NCI-H146 (cell line): ENCODE results near the gene C12orf60.
A peak's percentile ranks its signal among the peaks of the same experiment; 100 is the strongest.

Source experiments
- DNase-seq: peaks from one replicate; lab custom pipeline; 2025; lab: John Stamatoyannopoulos, UW

Gene C12orf60

GRCh38 chr12:14836336-14837210, 33.1 kb downstream of the C12orf60 start:
- no peak for DNase-seq

GRCh38 chr12:14839262-14839661, 35.8 kb downstream of the C12orf60 start:
- no peak for DNase-seq

GRCh38 chr12:14840616-14841015, 37.1 kb downstream of the C12orf60 start:
- DNase-seq = no peak

GRCh38 chr12:14841761-14842160, 38.3 kb downstream of the C12orf60 start:
- DNase-seq = no peak

GRCh38 chr12:14842315-14842714, 38.8 kb downstream of the C12orf60 start:
- no peak for DNase-seq

- DNase-seq = no peak
These were observed 40.0 kb downstream of the C12orf60 start, which contains the start of gene ART4 for GRCh38 chr12:14843425-14843887. Gene ART4 (minus strand): TSS chr12:14843526. CDS start chr12:14843113, 413 bp downstream.

- no peak for DNase-seq
These were observed 40.9 kb downstream of the C12orf60 start for GRCh38 chr12:14844401-14844800.

GRCh38 chr12:14845350-14845750, 41.9 kb downstream of the C12orf60 start:
- peak; percentile 43 for DNase-seq

- DNase-seq = no peak
These were observed 42.6 kb downstream of the C12orf60 start for GRCh38 chr12:14846042-14846587.

GRCh38 chr12:14846876-14847580, 43.6 kb downstream of the C12orf60 start:
- no peak for DNase-seq

- no peak for DNase-seq
These were observed 46.2 kb downstream of the C12orf60 start for GRCh38 chr12:14849661-14850060.

GRCh38 chr12:14850929-14851663, 47.6 kb downstream of the C12orf60 start:
- DNase-seq = no peak

GRCh38 chr12:14852880-14853279, 49.4 kb downstream of the C12orf60 start:
- DNase-seq = no peak

GRCh38 chr12:14853961-14854360, 50.5 kb downstream of the C12orf60 start:
- no peak for DNase-seq

- no peak for DNase-seq
These were observed 51.2 kb downstream of the C12orf60 start for GRCh38 chr12:14854586-14855183.

GRCh38 chr12:14858513-14858912, 55.0 kb downstream of the C12orf60 start:
- DNase-seq = no peak

- DNase-seq = no peak
These were observed 57.0 kb downstream of the C12orf60 start for GRCh38 chr12:14860490-14860889.

- DNase-seq = no peak
These were observed 65.5 kb downstream of the C12orf60 start for GRCh38 chr12:14868916-14869506.

- no peak for DNase-seq
These were observed 67.8 kb downstream of the C12orf60 start for GRCh38 chr12:14871247-14871646.

GRCh38 chr12:14871886-14872285, 68.4 kb downstream of the C12orf60 start:
- DNase-seq = no peak
